Stimulated activated CD8-positive, alpha-beta memory T cell treated with anti-CD3 and anti-CD28 coated beads, Interleukin-12 subunit alpha, Interleukin-12 subunit beta, amount 100 ng/mL, for 24 hours (primary cell): Measurements from ENCODE around the gene WRNIP1.
A peak's percentile ranks its signal among the peaks of the same experiment; 100 is the strongest.
"Not testable (repeated sequence)": the region's sequence is repeated elsewhere in the genome, so short reads cannot be mapped to it uniquely, and the experiment has no call there.

Experiments
- DNase-seq: peaks from one replicate; pipeline ENCODE4 v3.0.0-alpha.2; 2020; ENCODE audit errors: extremely low read depth

Gene WRNIP1

GRCh38 chr6:2741756-2742155 lies 23.4 kb upstream of the WRNIP1 start:
- no peak for DNase-seq

- DNase-seq: no peak
Observed at GRCh38 chr6:2743280-2744208, 21.6 kb upstream of the WRNIP1 start.

- DNase-seq: no peak
Observed at GRCh38 chr6:2744209-2744771, 20.9 kb upstream of the WRNIP1 start.

GRCh38 chr6:2744778-2745177 lies 20.4 kb upstream of the WRNIP1 start:
- no peak for DNase-seq

GRCh38 chr6:2745246-2745645 lies 19.9 kb upstream of the WRNIP1 start:
- DNase-seq: no peak

GRCh38 chr6:2746557-2747061 lies 18.6 kb upstream of the WRNIP1 start:
- no peak for DNase-seq

DNA sequence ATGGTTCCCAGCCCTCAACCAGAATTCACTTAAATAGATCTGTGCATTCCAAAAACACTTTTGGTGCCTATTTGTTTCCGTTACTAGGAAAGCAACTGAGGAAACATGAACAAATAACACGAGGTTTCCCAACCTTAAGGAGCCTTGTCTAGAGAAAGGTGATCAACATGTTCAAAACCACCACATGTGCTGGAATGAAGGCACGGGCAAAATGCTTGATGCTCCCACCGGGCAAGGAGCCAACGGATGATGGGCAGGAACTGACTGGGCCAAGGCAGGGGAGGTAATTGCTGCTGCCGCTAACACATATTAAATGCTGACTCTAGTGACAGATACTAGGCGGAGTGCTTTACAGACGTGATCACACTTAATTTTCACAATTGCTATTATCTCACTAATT lies 17.0 kb upstream of the WRNIP1 start:
- no peak for DNase-seq

GRCh38 chr6:2749969-2750600 lies 15.1 kb upstream of the WRNIP1 start:
- peak; percentile 22 for DNase-seq

DNA sequence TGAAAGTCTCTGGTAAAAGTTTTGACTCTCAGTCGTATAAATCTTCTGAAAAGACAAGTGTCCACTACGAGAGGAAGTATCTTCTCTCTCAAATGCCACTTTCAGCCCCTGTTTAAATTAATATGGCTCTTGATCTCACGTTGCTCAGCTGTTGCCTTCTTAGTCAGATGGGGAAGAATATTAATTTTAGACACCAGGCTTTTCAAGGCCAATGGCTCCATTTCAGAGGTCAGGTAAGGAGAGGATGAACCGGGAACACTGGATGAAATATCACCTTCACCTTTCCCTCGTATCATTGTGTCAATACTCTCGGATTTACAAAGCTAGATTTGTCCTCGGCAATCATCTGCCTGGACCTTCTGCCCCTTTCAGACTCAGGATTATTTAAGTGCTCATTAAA lies 14.4 kb upstream of the WRNIP1 start, which contains the start of gene MYLK4:
MYLK4 (minus strand) TSS at position 91 of the 400 bp plus-strand sequence. CDS start 1,628 bp downstream, outside the sequence.
- no peak for DNase-seq

DNA sequence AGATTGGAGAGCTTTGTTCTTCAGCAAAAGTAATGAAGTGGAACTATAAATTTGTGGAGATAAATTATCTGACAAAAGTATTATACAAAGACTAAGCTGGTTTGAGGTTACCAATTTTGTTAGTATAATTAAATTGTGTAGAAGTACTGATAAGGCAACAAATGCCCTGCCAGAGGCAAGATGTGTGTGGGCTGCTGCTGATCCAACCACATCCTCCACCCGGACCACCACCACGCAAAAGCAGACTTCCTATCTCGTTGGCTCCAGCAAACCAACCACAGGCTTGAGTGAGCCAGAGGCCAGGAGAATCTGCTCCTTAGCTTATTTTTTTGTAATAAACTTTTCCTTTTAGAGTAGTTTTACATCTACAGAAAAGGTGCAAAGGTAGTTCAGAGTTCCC lies 13.3 kb upstream of the WRNIP1 start:
- DNase-seq: no peak

- no peak for DNase-seq
Observed at GRCh38 chr6:2752477-2753109, 12.6 kb upstream of the WRNIP1 start.

GRCh38 chr6:2753110-2753489 lies 12.1 kb upstream of the WRNIP1 start:
- DNase-seq: no peak

- no peak for DNase-seq
Observed at GRCh38 chr6:2753743-2754142, 11.4 kb upstream of the WRNIP1 start.

- no peak for DNase-seq
Observed at GRCh38 chr6:2754393-2754792, 10.8 kb upstream of the WRNIP1 start.

DNA sequence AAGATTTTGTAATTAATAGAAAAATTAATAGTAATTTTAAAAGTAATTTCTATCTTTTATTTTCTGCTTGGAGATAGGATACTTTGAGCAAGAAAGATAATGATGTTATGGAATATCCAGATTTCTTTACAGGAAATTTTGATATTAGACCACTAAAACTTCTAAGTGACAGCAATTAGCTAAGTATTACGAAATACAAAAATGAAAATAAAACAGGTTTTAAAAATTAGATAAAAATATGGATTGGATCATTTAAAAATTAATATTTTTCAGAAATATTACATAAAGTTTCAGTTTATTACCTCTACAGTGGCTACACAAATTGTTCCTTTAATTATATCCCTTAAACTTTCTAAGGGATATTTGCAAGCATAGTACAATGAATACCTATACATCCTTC lies 10.3 kb upstream of the WRNIP1 start:
- DNase-seq: no peak

DNA sequence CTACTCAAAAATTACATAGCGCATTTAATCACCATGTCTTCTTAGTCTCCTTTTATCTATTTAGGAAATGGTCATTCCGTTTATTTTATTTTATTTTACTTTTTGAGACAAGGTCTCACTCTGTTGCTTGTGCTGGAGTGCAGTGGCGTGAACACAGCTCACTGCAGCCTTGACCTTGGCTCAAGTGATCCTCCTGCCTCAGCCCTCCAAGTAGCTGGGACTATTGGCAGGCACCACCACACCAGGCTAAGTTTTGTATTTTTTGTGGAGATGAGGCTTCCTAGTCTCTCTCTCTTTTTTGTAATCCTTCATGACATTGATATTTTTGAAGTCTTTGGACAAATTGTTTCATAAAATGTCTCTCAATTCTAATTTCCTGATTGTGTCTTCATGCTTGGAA lies 9.7 kb upstream of the WRNIP1 start:
- no peak for DNase-seq

GRCh38 chr6:2756241-2756640 lies 9.0 kb upstream of the WRNIP1 start:
- no peak for DNase-seq

- no peak for DNase-seq
Observed at GRCh38 chr6:2756687-2757224, 8.4 kb upstream of the WRNIP1 start.

DNA sequence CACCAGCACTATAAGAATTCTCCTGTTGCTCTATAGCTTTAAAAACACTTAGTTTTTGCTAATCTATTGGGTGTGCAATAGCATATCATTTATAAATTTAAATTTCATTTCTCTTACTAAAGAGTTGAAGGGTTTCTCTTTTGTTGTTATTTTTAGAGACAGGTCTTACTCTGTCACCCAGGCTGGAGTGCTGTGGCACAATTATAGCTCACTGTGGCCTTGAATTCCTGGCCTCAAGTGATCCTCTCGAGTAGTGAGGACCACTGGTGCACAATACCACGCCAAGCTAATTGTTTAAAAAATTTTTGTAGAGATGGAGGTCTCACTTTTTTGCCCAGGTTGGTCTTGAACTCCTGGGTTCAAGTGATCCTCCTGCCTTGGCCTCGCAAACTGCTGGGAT lies 6.2 kb upstream of the WRNIP1 start:
- DNase-seq: no peak

- no peak for DNase-seq
Observed at GRCh38 chr6:2760882-2761842, 4.0 kb upstream of the WRNIP1 start.

- DNase-seq: not testable (repeated sequence)
Observed at GRCh38 chr6:2762868-2763267, 2.3 kb upstream of the WRNIP1 start.
